Activated CD8-positive, alpha-beta memory T cell treated with anti-CD3 and anti-CD28 coated beads, Interleukin-2, amount 50 U/mL, for 24 hours (primary cell): ENCODE results near the gene MYH9.

Experiments used
- DNase-seq: peaks from one replicate; pipeline ENCODE4 v3.0.0-alpha.2; 2020; ENCODE audit errors: extremely low read depth

The MYH9 gene

GRCh38 chr22:36386351-36386899 lies 1.3 kb downstream of the MYH9 start:
- no peak for DNase-seq

GRCh38 chr22:36385491-36386350 lies 2.0 kb downstream of the MYH9 start:
- no peak for DNase-seq

DNA sequence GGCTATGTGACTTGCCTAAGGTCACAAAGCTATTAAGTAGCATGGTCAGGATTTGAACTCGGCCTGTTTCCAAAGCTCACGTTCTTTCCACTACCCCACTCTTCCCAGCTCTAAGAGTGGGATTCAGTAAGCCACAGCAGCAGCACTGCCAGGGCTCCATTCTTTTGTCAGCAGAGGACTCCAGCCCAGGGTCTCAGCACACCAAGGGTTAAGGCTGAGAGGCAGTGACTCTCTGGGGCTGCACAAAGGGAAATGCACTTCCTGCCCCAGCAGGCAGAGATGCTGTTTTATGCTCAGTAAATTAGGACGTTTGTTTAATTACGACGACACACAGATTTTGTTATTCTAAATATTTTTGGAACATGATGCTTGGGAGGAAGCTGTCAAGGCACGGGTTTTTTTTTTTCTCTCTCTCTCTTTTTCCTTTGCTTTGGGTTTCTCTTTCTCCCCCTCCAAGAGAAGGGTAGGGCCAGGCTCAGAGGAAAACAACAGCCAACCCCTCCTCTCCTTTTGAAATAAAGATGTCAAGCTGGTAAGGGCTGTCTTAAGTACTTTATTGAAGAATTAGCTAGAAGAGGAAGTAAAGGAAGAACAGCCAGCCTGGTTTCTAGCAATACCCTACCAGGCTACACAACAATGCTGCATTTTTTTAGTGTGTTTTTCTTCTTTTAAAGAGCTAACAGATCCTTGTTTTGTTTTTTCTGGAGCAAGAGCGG lies 2.8 kb downstream of the MYH9 start:
- no peak for DNase-seq

- no peak for DNase-seq
Observed at GRCh38 chr22:36383110-36383581, 4.6 kb downstream of the MYH9 start.

DNA sequence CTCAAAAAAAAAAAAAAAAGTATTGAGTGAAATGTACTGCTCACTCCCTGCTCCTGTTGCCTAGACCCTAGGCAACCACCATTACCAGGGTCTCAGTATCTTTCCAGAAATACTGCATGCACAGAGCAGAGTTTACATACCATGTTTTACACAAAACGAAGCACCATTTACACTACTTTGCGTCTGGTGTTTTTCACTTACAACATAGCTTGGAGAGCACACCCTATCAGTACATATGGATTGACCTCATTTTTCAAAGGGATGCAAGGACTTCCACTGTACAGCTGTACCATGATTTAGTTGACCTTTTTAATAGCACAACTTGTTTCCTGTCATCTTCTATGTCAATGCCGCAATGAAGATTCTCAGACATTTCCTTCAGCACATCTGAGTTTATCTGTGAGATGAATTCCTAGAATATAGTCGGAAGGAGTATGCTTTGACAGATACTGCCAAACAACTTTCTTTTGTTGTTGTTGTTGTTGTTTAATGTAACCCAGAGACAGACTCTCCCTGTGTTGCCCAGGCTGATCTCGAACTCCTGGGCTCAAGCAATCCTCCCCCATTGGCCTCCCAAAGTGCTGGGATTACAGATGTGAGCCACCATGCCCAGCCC lies 6.1 kb downstream of the MYH9 start:
- DNase-seq, result no peak

DNA sequence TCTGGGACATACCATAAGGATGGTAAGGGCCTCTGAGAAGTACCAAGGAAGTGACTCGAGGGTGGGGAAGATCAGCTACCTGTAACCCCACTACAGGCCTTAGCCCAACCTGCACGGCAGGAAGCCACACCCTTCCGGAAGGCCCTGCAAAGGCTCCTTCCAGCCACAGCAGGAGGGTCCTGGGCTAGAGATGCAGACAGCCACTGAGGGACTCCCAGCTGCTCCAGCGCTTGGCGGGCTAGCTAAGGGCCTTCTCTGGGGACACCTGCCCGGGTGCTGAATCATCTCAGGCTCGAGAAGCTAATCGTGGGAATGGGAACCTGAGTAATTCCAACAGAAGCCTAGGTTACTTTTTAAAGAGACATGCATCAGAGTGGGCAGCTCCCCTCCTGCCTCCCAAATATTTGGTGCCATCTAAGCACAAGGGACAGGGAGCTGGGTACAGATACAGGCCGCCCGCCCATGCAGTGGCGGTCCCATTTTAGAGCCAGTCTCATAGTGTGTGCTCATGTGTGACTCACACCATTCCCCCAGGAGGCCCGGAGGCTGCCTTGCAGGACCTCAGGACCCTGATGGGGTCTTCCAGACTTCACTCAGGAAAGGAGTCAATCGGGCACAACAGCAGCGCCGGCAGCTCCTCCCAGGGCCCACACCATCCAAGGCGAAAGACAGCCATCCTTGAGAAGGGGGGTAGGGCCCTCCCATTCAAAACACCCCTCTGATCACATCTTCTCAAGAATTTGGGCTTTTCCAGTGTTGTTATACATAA lies 8.0 kb downstream of the MYH9 start:
- DNase-seq, result no peak

DNA sequence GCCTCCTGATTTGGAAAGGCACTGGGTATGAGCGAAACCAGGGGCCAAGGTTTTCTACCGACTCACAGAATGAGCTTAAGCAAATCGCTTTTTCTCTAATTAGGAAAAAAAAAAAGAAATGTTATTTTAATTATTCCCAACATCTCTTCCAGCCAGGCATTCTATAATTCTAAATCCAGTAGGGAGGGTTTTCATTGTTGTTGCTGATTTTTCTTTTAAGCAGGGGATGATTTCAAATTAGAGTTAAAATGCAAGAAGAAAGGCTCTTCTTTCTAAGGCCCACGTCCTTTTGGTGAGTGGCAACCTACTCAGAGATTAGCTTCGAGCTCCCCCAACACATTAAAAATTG lies 8.9 kb downstream of the MYH9 start:
- no peak for DNase-seq

DNA sequence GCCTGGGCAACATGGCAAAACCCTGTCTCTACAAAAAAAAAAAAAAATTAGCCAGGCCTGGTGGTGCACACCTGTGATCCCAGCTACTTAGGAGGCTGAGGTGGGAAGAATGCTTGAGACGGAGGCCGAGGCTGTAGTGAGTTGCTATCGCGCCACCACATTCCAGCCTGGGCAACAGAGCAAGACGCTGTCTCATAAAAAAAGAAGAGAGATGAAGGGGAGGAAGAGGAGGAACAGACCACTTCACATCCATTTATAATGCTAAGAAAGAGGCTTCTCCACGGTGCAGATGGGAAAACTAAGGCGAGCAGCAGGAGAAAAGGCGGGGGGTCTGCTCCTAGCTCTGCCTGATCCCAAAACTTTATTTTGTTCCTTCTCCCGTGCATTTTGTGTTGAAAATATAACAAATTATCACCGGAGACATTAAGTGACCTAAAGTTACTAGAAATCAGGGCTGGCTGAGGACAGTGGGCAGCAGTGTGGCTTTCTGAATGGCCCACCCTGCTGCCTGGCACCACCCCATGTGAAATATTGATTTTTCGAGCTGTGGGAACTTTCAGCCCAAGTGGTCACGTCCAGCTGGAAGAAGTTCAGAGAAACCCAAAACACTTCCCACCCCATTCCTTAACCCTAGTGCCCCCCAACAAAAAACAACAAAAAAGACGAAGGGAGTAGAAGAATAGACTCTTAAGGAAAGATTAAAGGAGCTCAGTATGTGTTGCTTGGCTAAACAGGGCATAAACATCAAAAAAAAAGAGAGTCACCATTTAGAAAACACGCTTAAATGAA lies 9.5 kb downstream of the MYH9 start:
- no peak for DNase-seq

DNA sequence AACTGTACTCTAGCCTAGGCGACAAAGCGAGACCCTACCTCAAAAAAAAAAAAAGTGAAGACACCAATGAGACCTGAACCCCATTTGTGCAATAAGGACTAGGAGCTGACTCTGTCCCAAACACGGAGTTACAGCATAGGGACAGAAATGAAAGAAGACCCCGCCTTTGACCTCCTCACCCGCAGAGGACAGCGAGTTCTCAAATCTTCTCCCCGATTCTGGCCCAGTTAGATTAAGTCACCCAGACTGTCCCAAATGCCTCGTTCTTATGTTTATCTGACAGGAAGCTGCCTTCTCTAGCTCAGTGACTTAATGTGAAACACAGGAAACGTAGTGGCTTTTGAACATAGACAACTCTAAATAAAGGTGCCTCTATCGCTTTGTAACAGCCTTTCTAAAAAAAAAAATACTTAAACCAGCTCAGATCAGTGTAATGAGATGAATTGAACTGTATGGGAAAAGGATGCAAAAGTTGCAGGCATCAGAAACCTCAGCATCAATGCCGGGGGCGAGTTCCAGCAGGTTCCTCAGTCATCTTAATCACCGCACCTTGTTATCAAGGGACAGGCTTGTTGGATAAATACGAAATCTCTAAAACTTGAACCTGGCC lies 10.6 kb downstream of the MYH9 start:
- DNase-seq, result no peak

DNA sequence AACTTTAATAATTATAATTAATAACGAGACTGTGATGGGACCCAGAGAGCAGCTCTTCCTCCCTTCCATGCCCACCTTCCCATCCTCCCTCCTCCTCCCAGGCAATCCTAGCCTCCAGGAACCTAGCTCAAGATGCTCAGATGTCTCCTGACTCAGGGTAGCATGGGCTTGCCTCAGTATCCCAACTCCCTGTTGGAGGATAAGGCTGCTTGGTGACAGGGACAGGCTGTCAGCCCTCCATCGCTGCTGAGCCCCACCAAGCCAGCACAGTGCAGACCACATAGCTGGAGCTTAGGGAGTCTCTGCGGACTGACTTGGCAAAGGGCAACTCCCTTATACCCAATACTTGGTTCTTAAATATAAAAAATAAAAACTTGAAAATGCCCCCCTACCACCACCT lies 11.5 kb downstream of the MYH9 start:
- no peak for DNase-seq

- no peak for DNase-seq
Observed at GRCh38 chr22:36375071-36375980, 12.4 kb downstream of the MYH9 start.

- DNase-seq, result no peak
Observed at GRCh38 chr22:36374603-36375024, 13.2 kb downstream of the MYH9 start.

DNA sequence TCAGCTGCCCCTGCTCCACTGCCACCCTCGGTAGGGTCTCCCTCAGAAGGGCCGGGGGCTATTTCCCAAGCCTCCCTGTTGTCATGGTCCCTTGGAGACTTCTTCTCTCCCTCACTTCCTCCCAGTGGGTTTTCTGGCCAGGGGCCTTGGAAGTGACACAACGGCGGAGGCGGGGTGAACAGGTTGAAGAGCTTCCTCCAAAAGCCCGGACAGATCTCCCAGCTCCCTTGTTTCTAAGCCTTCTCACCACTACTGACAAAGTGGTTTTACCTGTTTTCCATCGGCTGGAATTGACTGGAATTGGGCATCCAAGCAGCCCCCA lies 14.5 kb downstream of the MYH9 start:
- DNase-seq, result no peak

GRCh38 chr22:36371920-36372319 lies 15.8 kb downstream of the MYH9 start:
- no peak for DNase-seq

DNA sequence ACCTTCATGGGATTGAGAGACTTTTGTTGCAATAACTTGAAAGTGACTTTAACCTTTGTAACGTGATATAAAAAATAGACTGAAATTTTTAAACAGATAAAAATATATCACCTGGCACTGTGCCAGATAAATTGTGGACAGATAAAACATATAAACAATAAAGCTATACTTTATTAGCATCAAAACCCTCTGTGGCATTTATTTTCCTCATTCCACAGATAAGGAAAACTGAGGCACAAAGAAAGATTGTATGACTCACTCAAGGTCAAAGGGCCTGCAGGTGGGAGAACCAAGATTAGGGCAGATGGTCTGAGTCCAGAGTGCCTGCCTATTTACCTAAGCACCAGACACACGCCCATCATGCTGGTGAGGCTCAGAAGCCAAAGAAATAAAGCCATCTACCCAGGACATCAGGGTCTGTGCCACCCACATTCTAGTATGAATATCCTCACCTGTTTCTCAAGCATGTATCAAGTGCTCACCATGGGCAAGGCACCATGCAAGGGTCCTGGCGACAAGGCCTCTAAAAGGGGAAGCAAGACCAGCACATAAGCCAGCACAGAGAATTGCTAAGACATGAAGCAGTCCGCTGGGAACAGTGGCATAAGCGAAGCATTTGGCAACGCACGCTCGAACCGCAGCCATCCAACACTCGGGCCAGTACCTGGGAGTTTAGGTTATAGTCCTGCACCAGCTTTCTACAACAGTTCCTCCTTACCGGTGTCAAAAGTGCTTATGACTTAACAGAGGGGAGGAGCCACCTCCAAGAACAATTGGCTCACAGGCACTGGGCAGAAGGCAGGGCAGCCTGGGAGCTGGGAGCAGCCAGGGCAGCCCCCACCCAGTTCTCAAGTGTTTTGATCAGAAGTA lies 17.6 kb downstream of the MYH9 start:
- no peak for DNase-seq

DNA sequence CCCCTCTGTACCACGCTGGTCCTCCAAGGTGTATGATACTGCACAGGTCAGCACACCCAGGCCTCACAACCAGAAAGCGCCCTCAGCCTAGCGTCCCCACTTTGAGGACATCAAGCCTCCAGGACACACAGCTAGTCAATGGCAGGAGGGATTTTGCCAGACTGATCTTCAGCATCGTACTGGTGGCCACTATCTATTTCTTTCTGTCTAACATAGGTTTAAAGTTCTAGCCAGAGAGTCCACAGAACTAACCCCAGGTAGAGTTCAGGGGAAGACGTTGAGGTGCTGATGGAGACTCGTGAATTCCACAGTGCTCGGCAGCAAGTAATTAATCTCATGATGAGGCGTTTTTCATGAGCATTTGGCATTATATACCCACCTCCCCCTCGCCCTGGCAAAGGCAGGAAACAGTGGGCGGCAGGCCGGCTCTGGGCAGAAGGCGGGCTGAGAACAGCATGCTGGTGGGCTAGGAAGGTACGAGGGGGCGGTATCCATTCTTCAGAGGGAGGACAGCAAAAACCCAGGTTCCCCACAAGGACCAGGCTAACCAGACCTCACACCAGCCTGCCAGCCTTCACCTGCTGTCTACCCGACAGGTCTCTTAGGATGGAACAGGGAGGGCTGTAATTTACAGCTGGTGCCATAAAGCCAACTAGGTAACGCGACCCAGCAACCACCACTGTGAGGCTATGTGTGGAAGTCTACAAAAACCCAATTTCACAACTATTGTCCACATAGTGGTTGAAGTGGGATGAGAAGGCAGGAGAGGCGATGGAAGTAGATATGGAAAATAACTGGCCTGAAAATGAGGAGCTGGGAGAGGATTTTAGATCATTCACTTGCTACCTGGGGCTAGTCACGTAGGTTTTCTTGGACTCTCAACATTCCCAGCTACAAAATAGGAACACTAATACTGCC lies 18.5 kb downstream of the MYH9 start:
- no peak for DNase-seq

GRCh38 chr22:36368359-36368983 lies 19.3 kb downstream of the MYH9 start:
- DNase-seq, result no peak
